ENCODE data around the gene FAM174C. TPM values are rescaled to one million over a fixed set of nuclear protein-coding genes. Genes with fewer than 3 reads are reported as not detected.

The FAM174C gene
- total and polyA plus RNA-seq, 2 donors (not counting 3 experiments of a cell fraction or from before 2014, with no cell fraction given) = 46.7 to 83.9 TPM

DNA sequence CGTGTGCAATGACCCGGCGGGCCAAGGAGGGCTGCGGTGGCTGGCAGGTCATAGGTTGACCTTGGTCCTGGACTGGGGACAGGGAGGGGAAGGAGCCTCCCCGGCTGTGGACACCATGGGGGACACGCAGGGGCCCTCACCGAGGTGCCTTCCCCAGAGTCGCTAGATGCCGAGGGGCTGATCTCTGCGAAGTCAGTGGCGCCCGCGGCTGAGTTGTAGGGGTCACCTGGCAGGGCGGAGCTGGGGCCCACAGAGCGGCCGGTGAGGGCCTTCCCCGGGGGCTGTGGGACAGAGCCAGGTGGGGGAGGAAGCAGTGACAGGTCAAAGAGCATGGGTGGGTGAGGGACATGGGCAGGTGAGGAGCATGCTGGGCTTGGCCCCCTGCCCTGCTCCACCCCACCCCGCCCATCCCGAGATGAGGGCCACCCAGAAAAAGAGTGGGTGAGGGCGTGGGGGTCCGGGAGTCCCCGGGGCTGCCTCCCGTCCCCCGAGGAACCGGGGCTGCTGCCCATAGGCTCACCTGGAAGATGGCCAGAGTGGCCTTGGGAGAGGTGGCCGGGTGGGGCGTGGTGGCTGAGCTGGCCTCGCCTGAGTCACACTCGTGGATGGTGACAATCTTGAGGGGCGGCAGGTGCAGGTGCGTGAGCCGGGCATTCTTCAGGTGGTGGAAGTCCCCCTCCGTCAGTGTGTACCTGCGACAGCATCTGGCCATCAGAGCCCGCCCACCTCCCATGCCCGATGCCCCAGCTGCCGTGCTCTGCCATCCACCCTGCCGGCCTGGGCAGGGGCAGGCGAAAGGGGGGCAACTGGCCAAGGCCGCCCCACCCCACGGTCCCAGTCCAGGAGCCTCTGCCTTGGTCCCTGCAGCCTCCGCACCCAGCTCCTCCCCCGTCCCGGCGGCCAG, 41.0 kb upstream of the FAM174C start:
- dilution Hi-C loops (cut with MboI; ENCODE audit: extremely low pct_ligation_motif_present, low sequenced_read_pairs) = no loop called here

More for the DNA sequence above, 41.0 kb upstream of the FAM174C start:
- Histone ChIP-seq H3K9me1 (replicated peaks; ENCODE audit: control insufficient read depth, extremely low read depth, insufficient read depth, low read length) (no peaks in the 10 kb centered on the region), H3K4me3 (replicated peaks in 1 of 3; ENCODE audit: insufficient read depth in 1 of 3, low read depth in 1 of 3, low read length in 3 of 3) (no peak overlapping the region), H3K79me2 (ENCODE audit: control insufficient read depth, insufficient read depth, low read length) (no peaks in the 10 kb centered on the region), H3K27ac (ENCODE audit: insufficient read depth, low read depth, low read length) (no peak overlapping the region), H3K27me3 (ENCODE audit: control insufficient read depth in 2 of 2, insufficient read depth in 2 of 2, low read length in 2 of 2) (no peaks in the 10 kb centered on the region), H3K9ac (replicated peaks; ENCODE audit: extremely low read depth, insufficient read depth, low read length) (no peak overlapping the region), H3K36me3 (ENCODE audit: control insufficient read depth in 2 of 2, extremely low read depth in 1 of 2, insufficient read depth in 2 of 2, low read length in 2 of 2) (peaks cover 0 to 18% of the 10 kb centered on the region in 2 experiments), H3K9me3 (replicated peaks; ENCODE audit: control insufficient read depth, insufficient read depth, low read length) (no peaks in the 10 kb centered on the region), H3K4me2 (ENCODE audit: insufficient read depth, low read length) (no peak overlapping the region), H3K4me1 (ENCODE audit: control insufficient read depth, extremely low read depth, insufficient read depth, low read length) (peaks cover 10% of the 10 kb centered on the region), H2AFZ (ENCODE audit: low read depth, low read length) (no peak overlapping the region), H4K20me1 (replicated peaks; ENCODE audit: control insufficient read depth, extremely low read depth, insufficient read depth, low read length) (no peaks in the 10 kb centered on the region)
- BruUV-seq (replicated peaks) = no TSS peak
- ChIA-PET CTCF (no interaction called here), POLR2A (no interaction called here)
- DNase-seq (ENCODE audit: low read depth, low spot score) (no peak), FAIRE-seq (no peak)
- intact Hi-C loops (cut with micrococcal nuclease) = no loop called here
- TF ChIP-seq, protein P1, sequence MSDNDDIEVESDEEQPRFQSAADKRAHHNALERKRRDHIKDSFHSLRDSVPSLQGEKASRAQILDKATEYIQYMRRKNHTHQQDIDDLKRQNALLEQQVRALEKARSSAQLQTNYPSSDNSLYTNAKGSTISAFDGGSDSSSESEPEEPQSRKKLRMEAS (IDR thresholded peaks at IDR 0.05; ENCODE audit: insufficient read depth, insufficient read length) = no peak
- no peak for TF ChIP-seq FOS (IDR thresholded peaks at IDR 0.05; ENCODE audit: borderline replicate concordance, insufficient read depth, low read length)
- no peak for TF ChIP-seq GATA2 (IDR thresholded peaks at IDR 0.05; ENCODE audit: insufficient read depth, insufficient read length, low read depth, low read length)
- TF ChIP-seq EZH2 (IDR thresholded peaks at IDR 0.05; ENCODE audit: borderline replicate concordance, low read depth, low read length, severe bottlenecking) = no peak
- no peak for TF ChIP-seq POLR2AphosphoS5 (IDR thresholded peaks at IDR 0.05; ENCODE audit: insufficient read depth, low read depth, low read length)
- TF ChIP-seq MYC (IDR thresholded peaks at IDR 0.05; ENCODE audit: low read depth, low read length) = no peak
- no peak for TF ChIP-seq JUN (IDR thresholded peaks at IDR 0.05; ENCODE audit: borderline replicate concordance, insufficient read depth, insufficient read length, low read depth)
- TF ChIP-seq, protein P2, sequence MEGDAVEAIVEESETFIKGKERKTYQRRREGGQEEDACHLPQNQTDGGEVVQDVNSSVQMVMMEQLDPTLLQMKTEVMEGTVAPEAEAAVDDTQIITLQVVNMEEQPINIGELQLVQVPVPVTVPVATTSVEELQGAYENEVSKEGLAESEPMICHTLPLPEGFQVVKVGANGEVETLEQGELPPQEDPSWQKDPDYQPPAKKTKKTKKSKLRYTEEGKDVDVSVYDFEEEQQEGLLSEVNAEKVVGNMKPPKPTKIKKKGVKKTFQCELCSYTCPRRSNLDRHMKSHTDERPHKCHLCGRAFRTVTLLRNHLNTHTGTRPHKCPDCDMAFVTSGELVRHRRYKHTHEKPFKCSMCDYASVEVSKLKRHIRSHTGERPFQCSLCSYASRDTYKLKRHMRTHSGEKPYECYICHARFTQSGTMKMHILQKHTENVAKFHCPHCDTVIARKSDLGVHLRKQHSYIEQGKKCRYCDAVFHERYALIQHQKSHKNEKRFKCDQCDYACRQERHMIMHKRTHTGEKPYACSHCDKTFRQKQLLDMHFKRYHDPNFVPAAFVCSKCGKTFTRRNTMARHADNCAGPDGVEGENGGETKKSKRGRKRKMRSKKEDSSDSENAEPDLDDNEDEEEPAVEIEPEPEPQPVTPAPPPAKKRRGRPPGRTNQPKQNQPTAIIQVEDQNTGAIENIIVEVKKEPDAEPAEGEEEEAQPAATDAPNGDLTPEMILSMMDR (IDR thresholded peaks at IDR 0.05; ENCODE audit: extremely low read depth in 1 of 2, insufficient read depth in 1 of 2, low read depth in 1 of 2, low read length in 2 of 2) = no peak
- no peak for TF ChIP-seq POLR2A (IDR thresholded peaks at IDR 0.05; ENCODE audit: low read depth, low read length)
